Sigmoid colon (tissue), 4 donors: ENCODE results near the gene PPP2R2C.

Source experiments
- CTCF ChIP-seq, 4 experiments: fragments of 450-650 bp in 3 of 4; fragments of 200-600 bp in 1 of 4; IDR thresholded peaks; one replicate each; pipeline ENCODE4 v1.5.1; 2016 to 2019; ENCODE audit warnings: antibody characterized with exemption in 4 of 4, mild to moderate bottlenecking in 3 of 4, moderate library complexity in 2 of 4
- EP300 ChIP-seq, 4 donors: sonication (generic); formaldehyde crosslinking; IDR thresholded peaks; one replicate each; pipeline ENCODE4 v1.6.1; 2017; ENCODE audit warnings: antibody characterized with exemption in 4 of 4
- POLR2A ChIP-seq, 2 donors: fragments of 450-650 bp; IDR thresholded peaks; one replicate each; pipeline ENCODE4 v1.6.1; 2016; ENCODE audit warnings: antibody characterized with exemption in 2 of 2, mild to moderate bottlenecking in 2 of 2, moderate library complexity in 2 of 2

DNA sequence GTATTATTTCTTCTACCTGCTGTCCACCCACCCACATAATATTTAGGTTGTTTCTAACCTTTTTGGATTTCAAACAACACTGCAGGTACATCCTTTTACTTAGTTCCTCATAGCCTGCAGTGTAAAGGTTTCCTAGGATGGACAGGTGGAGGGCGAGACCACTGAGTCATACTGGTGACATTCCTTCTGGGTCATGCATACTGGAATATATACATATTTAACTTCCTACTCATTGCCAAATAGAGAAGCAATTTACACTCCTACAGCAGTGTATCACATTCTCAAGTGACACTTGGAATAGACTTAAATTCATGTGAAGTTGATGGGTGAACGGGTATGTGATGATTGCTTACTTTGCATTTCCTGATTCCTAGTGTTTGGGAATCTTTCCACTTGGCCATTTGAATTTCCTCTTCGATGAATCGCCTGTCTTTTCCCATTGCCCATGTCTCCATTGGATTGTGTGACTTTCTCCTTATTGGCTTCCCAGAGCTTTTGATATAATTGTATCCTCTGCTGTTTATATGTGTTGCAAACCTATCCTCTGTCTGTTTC lies 8.2 kb upstream of the PPP2R2C start:
- no peak for TF ChIP-seq CTCF (IDR thresholded peaks at IDR 0.05)
- TF ChIP-seq EP300 (IDR thresholded peaks at IDR 0.05) = no peak
- no peak for TF ChIP-seq POLR2A (IDR thresholded peaks at IDR 0.05)
